Stimulated activated memory B cell treated with anti-CD40 and anti-IgM and Interleukin-4, amounts not matched to agents 10 μg/mL and 1 μg/mL and 100 μg/mL, for 72 hours (primary cell): ENCODE data around the gene NXPH1.

Source experiments
- ATAC-seq: fragments of 150-1000 bp; cut with Tn5 transposase; 2 replicates; pipeline ENCODE4 v1.10.0; 2021
- H3K27ac Mint-ChIP-seq: one replicate; pipeline ENCODE4 v1.8.0; 2022; ENCODE audit warnings: mild to moderate bottlenecking, mixed read lengths
- H3K27me3 Mint-ChIP-seq: one replicate; pipeline ENCODE4 v1.8.0; 2022; ENCODE audit warnings: mixed read lengths
- H3K36me3 Mint-ChIP-seq: one replicate; pipeline ENCODE4 v1.8.0; 2022; ENCODE audit warnings: mixed read lengths
- H3K4me1 Mint-ChIP-seq: one replicate; pipeline ENCODE4 v1.8.0; 2022; ENCODE audit warnings: mixed read lengths
- H3K4me3 Mint-ChIP-seq: one replicate; pipeline ENCODE4 v1.8.0; 2022; ENCODE audit warnings: mild to moderate bottlenecking, moderate library complexity, mixed read lengths
- H3K9me3 Mint-ChIP-seq: one replicate; pipeline ENCODE4 v1.8.0; 2022; ENCODE audit warnings: mixed read lengths

The NXPH1 gene

DNA sequence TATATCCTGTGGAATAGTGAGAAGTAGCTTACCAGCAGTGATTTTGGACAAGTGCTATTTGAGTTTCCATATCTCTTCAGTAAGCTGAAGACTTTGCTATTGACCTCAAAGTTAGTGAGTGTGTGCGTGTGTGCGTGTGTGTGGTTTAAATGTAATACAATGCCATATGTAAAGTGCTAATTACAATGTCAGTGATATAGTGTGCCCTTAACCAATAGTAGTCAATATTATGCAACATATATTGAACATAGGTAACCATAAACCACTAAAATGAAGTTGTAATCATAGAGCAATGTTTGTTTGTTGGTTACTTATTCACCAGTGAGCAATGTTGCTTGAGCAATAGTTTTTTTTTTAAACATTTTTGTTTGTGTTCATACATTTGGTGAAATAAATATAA, 309.4 kb downstream of the NXPH1 start:
- no peak overlapping the region for H3K4me3 Mint-ChIP-seq
- no peaks in the 10 kb centered on the region for H3K36me3 Mint-ChIP-seq
- no peaks in the 10 kb centered on the region for H3K27me3 Mint-ChIP-seq
- H3K9me3 Mint-ChIP-seq, result no peaks in the 10 kb centered on the region
- H3K27ac Mint-ChIP-seq, result no peak overlapping the region
- no peaks in the 10 kb centered on the region for H3K4me1 Mint-ChIP-seq
- no peak for ATAC-seq

DNA sequence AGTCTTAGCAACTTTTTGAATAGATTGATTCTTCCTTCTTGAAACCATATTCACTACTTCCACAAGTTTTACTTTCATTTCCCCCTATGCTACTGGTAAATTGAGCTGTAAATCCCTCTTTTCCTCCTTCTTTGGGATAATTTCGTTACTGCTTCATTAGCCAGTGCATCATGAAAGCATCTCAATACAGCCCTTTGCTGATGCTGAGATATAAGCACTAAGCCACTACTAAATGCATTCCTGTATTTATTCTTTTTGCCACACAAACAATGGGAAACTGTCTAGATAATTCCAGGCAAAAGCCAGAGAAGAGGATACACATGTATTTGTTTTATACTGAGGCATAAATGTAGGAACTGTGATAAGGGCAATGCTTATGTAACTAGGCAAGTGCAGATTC, 313.9 kb downstream of the NXPH1 start:
- H3K9me3 Mint-ChIP-seq, result no peaks in the 10 kb centered on the region
- no peak for ATAC-seq
- no peaks in the 10 kb centered on the region for H3K27me3 Mint-ChIP-seq
- no peak overlapping the region for H3K4me3 Mint-ChIP-seq
- no peak overlapping the region for H3K27ac Mint-ChIP-seq
- H3K4me1 Mint-ChIP-seq, result no peaks in the 10 kb centered on the region
- no peaks in the 10 kb centered on the region for H3K36me3 Mint-ChIP-seq

GRCh38 chr7:8751557-8752231, 318.3 kb downstream of the NXPH1 start:
- Mint-ChIP-seq H3K27ac (no peak overlapping the region), H3K4me3 (no peak overlapping the region), H3K9me3 (no peaks in the 10 kb centered on the region), H3K4me1 (no peaks in the 10 kb centered on the region), H3K27me3 (no peaks in the 10 kb centered on the region), H3K36me3 (no peaks in the 10 kb centered on the region)
- no peak for ATAC-seq

DNA sequence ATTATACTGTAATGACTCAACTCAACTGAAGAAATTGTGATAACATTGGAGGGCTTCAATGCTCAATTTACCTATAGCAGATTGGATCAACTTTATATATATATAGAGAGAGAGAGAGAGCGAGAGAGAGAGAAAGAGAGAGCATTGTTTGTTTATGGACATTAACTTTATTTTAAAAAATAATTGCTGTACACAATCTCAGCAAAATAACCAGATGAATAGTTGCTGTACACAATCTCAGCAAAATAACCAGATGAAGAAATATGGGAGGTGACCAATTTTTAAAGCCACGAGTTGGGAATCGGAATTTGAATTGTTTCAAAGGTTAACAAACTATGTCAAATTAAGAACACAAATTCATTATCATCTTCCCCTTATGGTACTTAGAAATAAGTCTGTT, 319.9 kb downstream of the NXPH1 start:
- no peak for ATAC-seq
- H3K27ac Mint-ChIP-seq, result no peak overlapping the region
- no peaks in the 10 kb centered on the region for H3K36me3 Mint-ChIP-seq
- no peaks in the 10 kb centered on the region for H3K4me1 Mint-ChIP-seq
- H3K9me3 Mint-ChIP-seq, result no peaks in the 10 kb centered on the region
- H3K27me3 Mint-ChIP-seq, result no peaks in the 10 kb centered on the region
- no peak overlapping the region for H3K4me3 Mint-ChIP-seq

DNA sequence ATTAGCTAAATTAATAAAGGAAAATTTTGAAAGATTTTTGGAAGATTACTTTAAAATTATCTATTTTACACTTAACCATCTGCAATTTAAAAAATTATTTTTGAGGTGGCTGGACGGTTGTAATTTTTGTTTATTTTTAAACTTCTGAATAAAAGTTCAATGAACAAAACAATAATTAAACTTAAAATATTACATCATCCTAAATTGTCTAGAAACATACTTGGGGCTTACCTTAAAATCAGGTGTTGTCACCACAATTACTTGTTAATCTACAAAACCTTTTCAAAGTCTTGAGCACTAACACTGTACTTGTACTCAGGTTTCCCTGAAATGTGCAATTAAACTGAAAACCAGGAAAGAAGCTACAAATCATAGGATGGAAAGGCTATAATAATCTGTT, 328.3 kb downstream of the NXPH1 start:
- Mint-ChIP-seq H3K27me3 (no peaks in the 10 kb centered on the region), H3K4me3 (no peak overlapping the region), H3K9me3 (no peaks in the 10 kb centered on the region), H3K36me3 (no peaks in the 10 kb centered on the region), H3K27ac (no peak overlapping the region), H3K4me1 (no peaks in the 10 kb centered on the region)
- no peak for ATAC-seq

DNA sequence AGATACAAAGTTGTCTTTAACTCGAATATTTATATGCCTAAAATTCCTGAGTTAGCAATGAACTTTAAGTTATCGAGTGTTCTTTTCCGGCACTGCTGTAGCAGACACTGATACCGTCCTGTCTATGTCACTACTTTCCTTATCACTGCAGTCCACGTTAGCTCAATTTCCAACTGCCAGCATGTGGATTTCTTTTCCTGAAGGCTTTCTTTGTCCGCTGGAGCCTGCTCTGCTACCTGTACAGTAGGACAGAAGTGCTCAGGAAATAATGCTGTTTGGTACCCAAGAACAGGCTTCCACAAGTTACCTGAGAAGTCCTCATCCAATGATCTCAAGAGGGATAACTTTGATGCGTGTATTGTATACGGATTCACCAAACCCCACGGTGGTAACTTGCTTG, 329.4 kb downstream of the NXPH1 start:
- no peaks in the 10 kb centered on the region for H3K9me3 Mint-ChIP-seq
- no peak overlapping the region for H3K27ac Mint-ChIP-seq
- ATAC-seq, result no peak
- no peaks in the 10 kb centered on the region for H3K36me3 Mint-ChIP-seq
- H3K4me1 Mint-ChIP-seq, result no peaks in the 10 kb centered on the region
- no peaks in the 10 kb centered on the region for H3K27me3 Mint-ChIP-seq
- H3K4me3 Mint-ChIP-seq, result no peak overlapping the region

DNA sequence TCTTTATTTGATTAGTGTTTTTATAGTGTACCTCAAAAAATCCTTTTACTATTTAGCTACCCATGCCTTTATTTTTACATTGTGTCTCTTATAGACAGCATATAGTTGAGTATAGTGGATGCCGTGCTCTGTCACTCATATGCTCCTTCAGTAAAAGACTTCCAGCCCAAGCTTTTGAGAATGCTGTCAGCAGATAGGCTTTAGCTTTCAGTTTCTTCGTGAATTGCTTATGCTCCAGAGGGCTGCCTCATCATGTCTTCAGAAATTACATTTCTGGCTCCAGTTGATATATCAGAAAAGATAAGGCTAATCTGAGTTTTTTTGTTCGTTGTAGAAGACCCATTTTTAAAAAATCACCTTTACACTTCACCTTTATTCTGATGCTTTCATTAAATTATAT, 332.0 kb downstream of the NXPH1 start:
- Mint-ChIP-seq H3K4me3 (no peak overlapping the region), H3K4me1 (no peaks in the 10 kb centered on the region), H3K27me3 (no peaks in the 10 kb centered on the region), H3K36me3 (no peaks in the 10 kb centered on the region), H3K27ac (no peak overlapping the region), H3K9me3 (no peaks in the 10 kb centered on the region)
- ATAC-seq, result no peak

- ATAC-seq, result no peak
- Mint-ChIP-seq H3K27me3 (no peaks in the 10 kb centered on the region), H3K36me3 (no peaks in the 10 kb centered on the region), H3K9me3 (peaks cover 2% of the 10 kb centered on the region), H3K27ac (no peak overlapping the region), H3K4me1 (no peaks in the 10 kb centered on the region), H3K4me3 (no peak overlapping the region)
Measured at GRCh38 chr7:8773518-8773917, 340.1 kb downstream of the NXPH1 start.

GRCh38 chr7:8778459-8778858, 345.1 kb downstream of the NXPH1 start:
- no peaks in the 10 kb centered on the region for H3K4me1 Mint-ChIP-seq
- H3K9me3 Mint-ChIP-seq, result peaks cover 5% of the 10 kb centered on the region
- ATAC-seq, result no peak
- no peaks in the 10 kb centered on the region for H3K36me3 Mint-ChIP-seq
- H3K27ac Mint-ChIP-seq, result no peak overlapping the region
- no peak overlapping the region for H3K4me3 Mint-ChIP-seq
- H3K27me3 Mint-ChIP-seq, result no peaks in the 10 kb centered on the region

- ATAC-seq, result no peak
- H3K4me3 Mint-ChIP-seq, result no peak overlapping the region
- H3K9me3 Mint-ChIP-seq, result peaks cover 3% of the 10 kb centered on the region
- H3K36me3 Mint-ChIP-seq, result no peaks in the 10 kb centered on the region
- no peak overlapping the region for H3K27ac Mint-ChIP-seq
- no peaks in the 10 kb centered on the region for H3K27me3 Mint-ChIP-seq
- H3K4me1 Mint-ChIP-seq, result no peaks in the 10 kb centered on the region
Measured at GRCh38 chr7:8781166-8781565, 347.8 kb downstream of the NXPH1 start.

DNA sequence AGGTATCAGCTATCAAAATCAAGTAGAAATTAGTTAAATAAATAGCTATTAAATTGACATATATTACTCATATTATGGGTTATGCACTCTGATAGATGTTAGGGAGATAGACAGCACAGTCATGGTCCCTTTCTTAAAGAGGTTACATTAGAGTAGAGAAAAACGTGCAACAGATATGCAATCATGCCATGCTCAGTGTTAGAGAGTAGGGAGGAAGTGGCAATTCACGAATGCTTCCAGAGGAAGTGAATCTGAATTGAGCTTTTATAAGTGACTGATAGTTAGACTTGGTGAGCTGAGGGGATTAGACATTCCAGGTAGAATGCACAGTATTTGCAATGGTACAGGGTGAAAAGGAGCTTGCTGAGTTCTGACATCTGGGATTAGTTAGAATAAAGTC, 349.8 kb downstream of the NXPH1 start:
- Mint-ChIP-seq H3K4me1 (no peaks in the 10 kb centered on the region), H3K27ac (no peak overlapping the region), H3K9me3 (peaks cover 12% of the 10 kb centered on the region), H3K27me3 (no peaks in the 10 kb centered on the region), H3K36me3 (no peaks in the 10 kb centered on the region), H3K4me3 (no peak overlapping the region)
- no peak for ATAC-seq

DNA sequence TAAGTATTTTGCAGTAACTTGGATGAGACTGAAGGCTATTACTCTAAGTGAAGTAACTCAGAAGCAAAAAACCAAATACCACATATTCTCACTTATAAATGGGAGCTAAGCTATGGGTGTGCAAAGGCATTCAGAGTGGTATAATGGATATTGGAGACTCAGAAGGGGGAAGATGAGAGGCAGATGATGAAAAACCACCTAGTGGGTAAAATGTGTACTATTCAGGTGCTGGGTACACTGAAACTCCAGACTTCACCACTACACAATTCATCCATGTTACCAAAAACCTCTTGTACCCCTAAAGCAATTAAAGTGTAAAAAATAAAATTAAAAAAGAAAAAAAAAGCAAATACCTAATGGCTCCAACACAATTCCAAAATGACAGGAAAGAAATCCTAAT, 351.7 kb downstream of the NXPH1 start:
- no peak overlapping the region for H3K4me3 Mint-ChIP-seq
- H3K27ac Mint-ChIP-seq, result no peak overlapping the region
- no peak for ATAC-seq

DNA sequence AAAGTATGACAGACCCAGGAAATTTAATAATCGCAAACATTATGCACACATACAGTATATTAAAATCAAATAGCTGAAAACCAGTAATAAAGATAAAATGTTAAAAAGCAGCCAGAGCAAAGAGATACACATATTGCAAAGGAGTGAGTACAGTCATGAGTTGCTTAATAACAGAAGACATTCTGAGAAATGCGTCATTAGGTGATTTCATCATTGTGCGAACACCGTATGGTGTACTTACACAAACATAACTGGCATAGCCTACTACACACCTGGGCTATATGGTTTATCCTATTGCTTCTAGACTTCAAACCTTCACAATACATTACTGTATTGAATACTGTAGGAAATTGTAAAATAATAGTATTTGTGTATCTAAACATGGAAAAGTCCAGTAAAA, 367.6 kb downstream of the NXPH1 start:
- Mint-ChIP-seq H3K4me1 (no peaks in the 10 kb centered on the region), H3K27ac (no peak overlapping the region), H3K36me3 (no peaks in the 10 kb centered on the region), H3K4me3 (no peak overlapping the region), H3K9me3 (peaks cover 3% of the 10 kb centered on the region), H3K27me3 (no peaks in the 10 kb centered on the region)
- ATAC-seq, result no peak

More for the DNA sequence above, 351.7 kb downstream of the NXPH1 start:
- H3K36me3 Mint-ChIP-seq, result no peaks in the 10 kb centered on the region
- H3K4me1 Mint-ChIP-seq, result no peaks in the 10 kb centered on the region
- no peaks in the 10 kb centered on the region for H3K27me3 Mint-ChIP-seq
- peaks cover 12% of the 10 kb centered on the region for H3K9me3 Mint-ChIP-seq
